HG03135 (cell line): ENCODE results near the gene ZNF226.
"Not testable (repeated sequence)": the region's sequence is repeated elsewhere in the genome, so short reads cannot be mapped to it uniquely, and the experiment has no call there.

ENCODE experiments used
- ATAC-seq: cut with Tn5 transposase; IDR thresholded peaks from one replicate; pipeline ENCODE4 v1.9.1; 2021; ENCODE audit warnings: mild to moderate bottlenecking, moderate library complexity; ENCODE audit not compliant: unreplicated experiment

The ZNF226 gene

GRCh38 chr19:44164673-44165512 lies at the start of gene ZNF226:
ZNF226 (plus strand) TSS chr19:44165100; CDS start chr19:44170081, 4,981 bp downstream.
- ATAC-seq = peak; percentile 87

GRCh38 chr19:44121162-44121561 lies 43.7 kb upstream of the ZNF226 start:
- ATAC-seq = not testable (repeated sequence)

GRCh38 chr19:44131955-44132354 lies 32.9 kb upstream of the ZNF226 start:
- no peak for ATAC-seq

GRCh38 chr19:44141191-44142058 lies 23.5 kb upstream of the ZNF226 start, which contains the start of gene ZNF234:
ZNF234 (plus strand) TSS chr19:44141554; CDS start chr19:44144633, 3,079 bp downstream.
- ATAC-seq = peak; percentile 85

GRCh38 chr19:44142059-44142433 lies 22.9 kb upstream of the ZNF226 start:
- ATAC-seq = peak; percentile 16

GRCh38 chr19:44149776-44150175 lies 15.1 kb upstream of the ZNF226 start:
- no peak for ATAC-seq

GRCh38 chr19:44151491-44151890 lies 13.4 kb upstream of the ZNF226 start:
- no peak for ATAC-seq

- no peak for ATAC-seq
These were observed 8.4 kb upstream of the ZNF226 start for GRCh38 chr19:44156475-44156874.

- no peak for ATAC-seq
These were observed 1.1 kb upstream of the ZNF226 start for GRCh38 chr19:44163789-44164188.

- no peak for ATAC-seq
These were observed 600 bp upstream of the ZNF226 start for GRCh38 chr19:44164327-44164672.

GRCh38 chr19:44170660-44171059 lies 5.8 kb downstream of the ZNF226 start:
- ATAC-seq = not testable (repeated sequence)

GRCh38 chr19:44176590-44176989 lies 11.7 kb downstream of the ZNF226 start:
- no peak for ATAC-seq

- ATAC-seq = no peak
These were observed 16.1 kb downstream of the ZNF226 start for GRCh38 chr19:44180968-44181367.

- no peak for ATAC-seq
These were observed 17.2 kb downstream of the ZNF226 start for GRCh38 chr19:44182145-44182544.

- ATAC-seq = no peak
These were observed 25.1 kb downstream of the ZNF226 start for GRCh38 chr19:44190020-44190419.

GRCh38 chr19:44192127-44192526 lies 27.2 kb downstream of the ZNF226 start:
- ATAC-seq = no peak

GRCh38 chr19:44196772-44197171 lies 31.9 kb downstream of the ZNF226 start:
- ATAC-seq = no peak

GRCh38 chr19:44202470-44202869 lies 37.6 kb downstream of the ZNF226 start:
- ATAC-seq = no peak

GRCh38 chr19:44202974-44203373 lies 38.1 kb downstream of the ZNF226 start:
- no peak for ATAC-seq

GRCh38 chr19:44203877-44204276 lies 39.0 kb downstream of the ZNF226 start:
- not testable (repeated sequence) for ATAC-seq

GRCh38 chr19:44204772-44205171 lies 39.9 kb downstream of the ZNF226 start:
- no peak for ATAC-seq
